SK-N-MC (cell line): ENCODE data around the gene MTNR1A.

Source experiments
- EZH2 ChIP-seq: fragments of 200-600 bp; sonication (generic); IDR thresholded peaks from one replicate; pipeline ENCODE4 v1.6.1; 2017; ENCODE audit warnings: antibody characterized with exemption
- POLR2AphosphoS5 ChIP-seq: IDR thresholded peaks from 2 replicates; pipeline ENCODE4 v1.6.1; 2012; ENCODE audit warnings: mild to moderate bottlenecking, low read depth, low read length, borderline replicate concordance

- TF ChIP-seq POLR2AphosphoS5 (no peak), EZH2 (no peak)
Measured at GRCh38 chr4:186591651-186592050, 36.3 kb upstream of the MTNR1A start.
